Right lung (tissue), 5 donors: ENCODE measurements around the gene HMMR. TPM values are rescaled to one million over a fixed set of nuclear protein-coding genes. Genes with fewer than 3 reads are reported as not detected.

Experiments used
- DNase-seq, 2 donors: peaks; one replicate each; pipeline ENCODE4 v3.0.0-alpha.2; 2013
- polyA plus RNA-seq, 5 donors: library from polyadenylated mRNA; unstranded; fragments of 120-200 nt; gene quantifications; one replicate each; pipeline versions ENCODE4 v1.2.1 to v1.2.3, GENCODE V29; 2013; ENCODE audit warnings: inconsistent platforms in 1 of 5, low replicate concordance in 1 of 5; ENCODE audit not compliant: insufficient read length in 5 of 5, insufficient read depth in 1 of 5

HMMR gene
- polyA plus RNA-seq, 5 donors: 9.6 to 30.9 (median 17.0) TPM

- DNase-seq: no peak
These were observed 1.6 kb upstream of the HMMR start for GRCh38 chr5:163458778-163459385.

DNA sequence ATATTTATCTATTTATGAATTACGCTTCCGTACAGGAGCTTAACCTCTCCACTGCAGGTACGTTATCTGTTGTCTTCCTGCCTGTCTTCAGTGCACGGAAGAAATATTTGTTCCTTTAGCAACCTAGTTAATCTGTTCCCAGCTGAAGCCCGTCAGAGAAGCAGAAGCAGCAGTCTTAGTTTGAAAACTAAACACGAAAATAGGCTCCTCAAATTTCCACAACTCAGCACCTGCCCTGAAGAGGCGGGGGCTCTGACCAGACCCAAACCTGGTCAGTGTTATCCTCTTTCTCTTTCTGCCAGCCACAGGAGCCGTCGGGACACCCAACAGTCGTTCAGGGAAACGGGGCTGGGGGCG, 992 bp upstream of the HMMR start:
- no peak for DNase-seq

DNA sequence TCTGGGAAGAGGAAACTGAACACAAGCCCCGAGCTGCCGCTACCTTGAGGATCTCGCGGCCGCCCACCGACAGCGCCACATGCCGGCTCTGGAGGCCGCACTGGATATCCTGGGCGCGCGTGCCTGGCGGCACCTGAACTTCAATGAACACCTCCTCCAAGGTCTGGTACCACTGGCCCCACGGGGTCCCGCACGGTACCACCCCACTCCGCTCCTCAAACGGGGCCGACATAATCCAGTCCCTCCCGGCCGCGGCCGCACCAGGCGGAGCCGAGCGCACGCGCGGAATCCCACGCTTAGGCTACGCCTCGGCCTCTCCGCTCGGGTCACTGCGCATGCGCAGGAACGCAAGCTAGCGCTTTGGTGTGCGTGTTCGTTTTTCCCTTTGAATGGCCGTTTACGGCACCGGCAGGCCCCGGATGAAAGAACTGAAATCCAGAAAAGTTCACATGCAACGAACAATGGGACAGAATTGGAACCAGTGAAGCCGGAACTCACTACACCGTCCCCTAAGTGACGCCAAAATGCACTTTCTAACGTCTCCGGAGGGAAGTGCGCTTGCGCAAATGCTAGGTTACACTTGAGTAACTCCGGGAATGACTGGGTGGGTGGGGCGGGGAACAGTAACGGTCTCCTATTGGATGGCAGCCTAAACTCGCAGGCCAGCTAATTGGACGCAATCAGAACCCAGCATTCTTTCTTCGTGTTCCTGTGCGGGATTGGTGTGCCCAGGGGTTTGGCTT, 442 bp upstream of the HMMR start, which contains the start of gene NUDCD2:
Gene NUDCD2, minus strand, starts transcription at position 284 of the 743 bp plus-strand sequence. Its CDS starts 52 bp downstream, at position 232.
- DNase-seq: peak; percentile 98

- DNase-seq: no peak
These were observed 2.6 kb downstream of the HMMR start for GRCh38 chr5:163463063-163463435.

DNA sequence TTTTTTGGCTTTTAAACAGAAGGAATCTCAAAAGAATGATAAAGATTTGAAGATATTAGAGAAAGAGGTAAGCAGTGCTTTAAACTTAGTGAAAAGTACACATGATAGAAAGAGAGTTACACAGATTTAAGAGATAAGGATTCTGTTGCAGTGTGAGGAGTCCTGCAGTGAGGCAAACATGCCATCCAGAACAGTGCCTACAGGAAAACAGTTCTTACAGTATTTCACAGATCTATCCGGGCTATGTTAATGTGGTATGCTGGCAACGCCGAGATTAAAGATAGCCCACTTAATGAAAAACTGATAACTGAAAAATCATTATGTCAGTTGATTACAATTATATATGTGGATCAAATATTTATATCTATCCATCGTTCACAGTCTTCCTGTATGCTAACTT, 7.2 kb downstream of the HMMR start:
- no peak for DNase-seq

DNA sequence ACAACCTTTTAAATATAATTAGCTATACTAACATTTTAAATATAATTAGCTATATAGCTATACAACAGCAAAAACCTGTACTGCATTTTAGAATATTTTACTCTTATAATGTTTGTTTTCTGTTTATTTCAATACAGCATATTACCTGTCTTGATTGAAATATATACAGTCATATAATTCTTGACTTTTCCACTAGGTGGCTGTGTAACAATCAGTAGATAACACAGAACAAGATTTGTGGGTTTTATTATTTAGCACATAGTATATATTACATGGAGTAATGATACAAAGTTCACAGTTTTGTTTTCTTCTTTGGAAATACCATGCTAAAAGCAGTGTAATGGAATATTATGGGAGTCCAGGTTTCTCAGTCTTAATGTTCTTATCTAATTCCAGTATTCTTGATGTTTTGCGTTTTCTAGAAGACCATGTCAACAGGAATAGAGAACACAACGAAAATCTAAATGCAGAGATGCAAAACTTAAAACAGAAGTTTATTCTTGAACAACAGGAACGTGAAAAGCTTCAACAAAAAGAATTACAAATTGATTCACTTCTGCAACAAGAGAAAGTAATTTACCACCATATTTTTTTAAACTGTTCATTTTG, 13.3 kb downstream of the HMMR start:
- no peak for DNase-seq

GRCh38 chr5:163475411-163475810, 15.0 kb downstream of the HMMR start:
- DNase-seq: no peak

DNA sequence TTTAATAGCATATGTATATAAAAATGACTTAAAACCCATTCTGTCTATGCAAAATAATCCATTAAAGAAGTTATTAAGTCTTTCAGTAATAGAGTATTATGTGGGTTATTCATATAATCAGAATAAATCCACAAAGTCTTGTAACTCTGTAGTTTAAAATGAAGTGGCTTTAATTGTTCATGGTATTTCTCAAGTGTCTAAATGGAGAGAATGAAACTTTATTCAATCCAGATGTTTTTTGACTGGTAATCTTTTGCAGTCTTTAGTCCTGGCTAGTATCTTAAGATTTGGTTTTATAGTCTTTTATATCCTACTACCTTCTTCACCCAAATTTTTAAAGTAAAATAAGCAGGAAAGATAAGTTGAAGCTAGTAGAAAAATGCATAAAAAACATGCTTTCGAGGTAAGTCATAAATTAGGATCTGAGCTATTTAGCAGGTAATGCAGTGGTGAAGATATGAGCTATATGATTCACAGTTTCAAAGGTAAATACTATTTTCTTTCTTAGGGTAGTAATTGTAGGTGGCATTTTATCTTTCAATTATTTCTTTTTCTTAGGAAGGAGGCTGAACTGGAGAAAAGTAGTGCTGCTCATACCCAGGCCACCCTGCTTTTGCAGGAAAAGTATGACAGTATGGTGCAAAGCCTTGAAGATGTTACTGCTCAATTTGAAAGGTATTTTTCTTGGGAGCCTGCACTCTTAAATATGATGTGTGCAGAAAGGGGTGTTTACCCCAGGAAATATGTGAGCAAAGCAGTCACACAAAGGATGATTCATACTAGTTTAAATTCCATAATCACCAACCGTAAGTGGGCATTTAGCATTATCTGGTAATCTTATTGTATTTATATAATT, 17.9 kb downstream of the HMMR start:
- no peak for DNase-seq

GRCh38 chr5:163478982-163479271, 18.5 kb downstream of the HMMR start:
- no peak for DNase-seq

- DNase-seq: no peak
These were observed 28.8 kb downstream of the HMMR start for GRCh38 chr5:163489055-163489744.

- DNase-seq: no peak
These were observed 29.3 kb downstream of the HMMR start for GRCh38 chr5:163489745-163490075.

DNA sequence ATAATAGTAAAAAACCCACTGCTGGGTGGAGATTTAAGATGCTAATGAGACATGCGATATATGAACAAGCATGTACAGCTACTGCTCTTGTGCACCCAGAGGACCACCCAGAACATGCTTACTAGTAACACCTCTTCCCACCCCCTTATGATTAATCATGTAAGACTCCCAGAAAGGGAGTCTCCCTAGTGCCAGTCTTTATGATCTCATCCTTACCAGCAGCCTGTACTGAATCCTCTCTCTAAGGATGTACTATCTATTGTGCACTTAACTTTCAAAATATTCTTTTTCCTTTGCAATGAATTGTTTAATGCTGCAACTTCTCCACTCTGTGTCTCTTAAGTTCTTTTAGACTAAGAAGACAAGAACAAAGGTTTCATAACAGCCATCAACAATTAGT, 35.9 kb downstream of the HMMR start:
- no peak for DNase-seq

GRCh38 chr5:163497315-163497714, 36.9 kb downstream of the HMMR start:
- DNase-seq: no peak

DNA sequence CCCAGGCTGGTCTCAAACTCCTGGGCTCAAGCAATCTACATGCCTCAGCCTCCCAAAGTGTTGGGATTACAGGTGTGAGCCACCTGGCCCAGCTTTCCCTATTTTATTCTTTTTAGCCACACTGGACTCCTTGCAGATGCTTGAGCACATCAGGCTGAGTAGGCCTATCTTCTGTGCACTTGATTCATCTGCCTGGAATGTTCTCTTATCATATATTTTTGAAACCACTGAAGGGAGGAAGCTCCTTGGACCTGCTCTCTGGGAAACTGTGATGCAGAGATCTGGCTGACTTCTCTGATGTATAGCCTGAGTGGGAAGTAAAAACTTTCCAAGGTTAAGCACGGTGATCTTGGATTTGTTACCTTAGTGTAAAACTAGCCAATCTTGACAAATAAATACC, 38.5 kb downstream of the HMMR start:
- no peak for DNase-seq

GRCh38 chr5:163502521-163502920, 42.1 kb downstream of the HMMR start:
- no peak for DNase-seq

DNA sequence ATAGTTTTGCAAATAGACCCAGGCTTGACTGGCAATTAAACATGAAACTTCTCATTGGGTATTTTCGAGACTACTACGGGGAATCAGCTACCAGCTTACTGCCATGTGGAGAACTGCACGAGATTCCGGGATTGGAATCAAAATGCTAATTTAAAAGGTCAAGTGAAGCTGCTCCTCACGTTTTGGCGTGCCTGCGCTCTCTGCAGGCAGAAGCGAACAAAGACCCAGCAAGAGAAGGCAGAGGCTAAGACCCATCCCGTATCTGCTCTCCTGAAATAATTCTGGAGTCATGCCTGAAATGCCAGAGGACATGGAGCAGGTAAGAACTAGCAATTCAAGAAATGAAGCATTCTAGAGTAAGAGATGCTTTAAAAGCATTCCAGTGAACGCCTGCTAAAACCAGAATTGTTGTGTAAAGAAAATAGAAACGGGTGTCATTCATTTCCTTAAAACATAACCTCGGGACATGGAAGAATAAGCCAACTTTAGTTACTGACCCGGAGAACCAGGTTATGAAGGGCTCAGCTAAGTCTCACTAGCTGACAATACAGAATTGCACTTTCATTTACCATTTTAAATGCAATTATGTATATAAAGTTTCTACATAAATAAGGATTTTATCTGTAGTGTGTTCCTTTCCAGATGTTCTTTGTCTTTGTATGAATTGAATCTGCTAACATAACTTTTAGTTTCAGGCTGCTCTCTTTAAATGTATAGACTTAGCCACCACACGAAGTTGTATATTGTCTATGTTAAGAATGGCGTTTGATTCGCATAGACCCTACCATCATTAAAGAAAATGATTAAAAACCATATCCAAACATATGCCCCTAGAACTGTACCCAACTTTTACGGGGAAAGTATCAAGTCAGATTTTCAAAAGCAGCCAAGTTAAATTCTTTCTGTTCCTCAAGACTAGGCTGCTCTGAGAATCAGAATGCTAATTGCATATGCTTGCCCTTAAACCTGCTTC, 43.0 kb downstream of the HMMR start:
- peak; percentile 70 to 79 for DNase-seq

- peak; percentile 66 to 75 for DNase-seq
These were observed 43.9 kb downstream of the HMMR start for GRCh38 chr5:163504079-163504931.

- DNase-seq: no peak
These were observed 44.6 kb downstream of the HMMR start for GRCh38 chr5:163505049-163505367.

DNA sequence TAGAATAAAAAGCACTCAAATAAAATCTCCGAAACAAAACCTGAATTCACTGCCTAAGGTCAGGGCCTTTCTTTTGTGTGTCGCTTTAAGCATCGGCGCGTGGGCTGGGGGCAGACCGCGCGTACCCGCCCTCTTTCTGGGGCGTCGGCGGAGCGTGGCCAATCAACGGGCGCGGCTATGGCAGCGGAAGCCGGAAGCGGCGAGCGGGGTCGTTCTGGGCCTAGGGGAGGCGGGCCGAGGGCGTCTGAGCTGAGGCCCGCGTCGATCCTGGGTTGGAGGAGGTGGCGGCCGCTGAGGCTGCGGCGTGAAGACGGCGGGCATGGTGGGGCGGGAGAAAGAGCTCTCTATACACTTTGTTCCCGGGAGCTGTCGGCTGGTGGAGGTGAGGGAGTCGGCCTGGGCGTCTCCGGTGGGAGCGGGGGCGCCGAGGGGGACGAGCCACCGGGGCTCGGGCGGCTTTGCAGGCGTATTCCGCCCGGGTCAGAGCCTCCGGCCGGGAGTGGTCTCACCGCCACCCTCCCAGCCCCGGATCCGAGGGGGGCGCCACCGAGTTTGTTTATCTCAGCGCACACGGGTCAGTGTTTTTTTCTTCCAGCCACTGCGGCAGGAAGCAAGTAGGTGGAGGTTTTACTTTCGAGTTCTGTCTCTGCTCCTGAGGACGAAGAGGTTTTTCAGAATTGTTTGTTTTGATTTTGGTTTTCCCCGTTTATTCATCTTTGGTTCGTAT, 45.1 kb downstream of the HMMR start, which contains the start of gene MAT2B:
Gene MAT2B, plus strand, starts transcription at position 252 of the 727 bp plus-strand sequence. Its CDS starts 68 bp downstream, at position 320.
- DNase-seq: peak; percentile 94
